Measurements from ENCODE around the gene MEX3D.
A peak's percentile ranks its signal among the peaks of the same experiment; 100 is the strongest.

MEX3D gene

DNA sequence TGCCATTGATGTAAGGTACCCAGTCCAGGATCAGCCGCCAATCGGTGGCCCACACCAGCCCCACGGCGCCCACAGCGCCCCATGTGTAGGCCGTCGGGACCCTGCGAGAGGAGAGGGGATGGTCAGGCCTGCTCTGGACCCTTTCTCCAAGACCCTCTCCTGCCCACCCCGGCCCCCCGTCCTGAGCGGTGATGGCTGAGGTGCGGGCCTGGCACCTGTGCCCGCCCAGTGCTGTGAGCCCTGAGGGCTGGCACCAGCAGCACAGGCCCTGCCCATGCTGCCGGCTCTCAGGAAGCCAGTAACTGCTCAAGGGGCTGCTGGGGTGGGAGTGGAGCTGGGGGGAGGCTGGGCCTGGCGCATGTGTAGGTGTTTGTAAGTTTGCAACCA, 31.3 kb upstream of the MEX3D start:
- no peak for DNase-seq (ENCODE audit: low read depth, low spot score)
- no peak overlapping the region for H3K4me3 ChIP-seq (ENCODE audit: low read depth, low read length)
- POLR2A ChIA-PET: no interaction called here
- CTCF ChIA-PET: no interaction called here
- TF ChIP-seq, protein P1, sequence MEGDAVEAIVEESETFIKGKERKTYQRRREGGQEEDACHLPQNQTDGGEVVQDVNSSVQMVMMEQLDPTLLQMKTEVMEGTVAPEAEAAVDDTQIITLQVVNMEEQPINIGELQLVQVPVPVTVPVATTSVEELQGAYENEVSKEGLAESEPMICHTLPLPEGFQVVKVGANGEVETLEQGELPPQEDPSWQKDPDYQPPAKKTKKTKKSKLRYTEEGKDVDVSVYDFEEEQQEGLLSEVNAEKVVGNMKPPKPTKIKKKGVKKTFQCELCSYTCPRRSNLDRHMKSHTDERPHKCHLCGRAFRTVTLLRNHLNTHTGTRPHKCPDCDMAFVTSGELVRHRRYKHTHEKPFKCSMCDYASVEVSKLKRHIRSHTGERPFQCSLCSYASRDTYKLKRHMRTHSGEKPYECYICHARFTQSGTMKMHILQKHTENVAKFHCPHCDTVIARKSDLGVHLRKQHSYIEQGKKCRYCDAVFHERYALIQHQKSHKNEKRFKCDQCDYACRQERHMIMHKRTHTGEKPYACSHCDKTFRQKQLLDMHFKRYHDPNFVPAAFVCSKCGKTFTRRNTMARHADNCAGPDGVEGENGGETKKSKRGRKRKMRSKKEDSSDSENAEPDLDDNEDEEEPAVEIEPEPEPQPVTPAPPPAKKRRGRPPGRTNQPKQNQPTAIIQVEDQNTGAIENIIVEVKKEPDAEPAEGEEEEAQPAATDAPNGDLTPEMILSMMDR (IDR thresholded peaks at IDR 0.05; ENCODE audit: insufficient read depth, low read length, missing control alignments): no peak

DNA sequence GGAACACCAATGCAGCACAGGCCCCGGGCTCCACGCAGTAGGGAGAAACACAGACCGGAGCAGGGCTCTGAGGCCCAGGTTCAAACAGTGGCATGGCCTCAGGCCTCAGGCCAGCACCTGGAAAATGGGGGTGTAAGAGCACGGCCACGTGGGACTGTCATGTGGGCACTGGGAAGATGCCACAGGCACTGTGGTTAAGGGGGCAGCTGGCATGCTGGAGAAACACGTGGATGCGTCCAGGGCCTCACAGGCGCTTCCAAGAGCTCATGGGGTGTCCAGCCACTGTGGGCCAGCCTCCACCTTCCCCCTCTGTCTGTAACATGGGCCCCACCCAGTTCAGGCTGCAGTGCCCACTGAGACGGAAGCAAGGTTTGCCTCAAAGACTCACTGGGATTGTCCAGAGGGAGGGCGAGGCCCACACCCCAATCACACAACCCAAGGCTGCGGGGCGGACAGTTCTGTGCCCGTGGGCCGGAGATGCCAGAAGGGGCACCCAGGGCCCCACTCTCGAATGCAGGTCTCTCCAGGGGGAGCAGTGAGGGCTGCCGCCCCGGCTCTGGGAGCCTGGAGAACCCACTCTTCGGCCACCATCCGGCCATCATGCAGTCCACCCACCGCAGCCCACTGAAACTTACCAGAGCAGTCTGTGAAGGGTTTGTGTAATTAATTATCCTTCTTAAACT, 30.8 kb upstream of the MEX3D start:
- H3K4me3 ChIP-seq (ENCODE audit: low read depth, low read length): no peak overlapping the region
- TF ChIP-seq, protein P1 (IDR thresholded peaks at IDR 0.05; ENCODE audit: insufficient read depth, low read length, missing control alignments): no peak
- no peak for DNase-seq (ENCODE audit: low read depth, low spot score)
- ChIA-PET CTCF (no interaction called here), POLR2A (no interaction called here)

DNA sequence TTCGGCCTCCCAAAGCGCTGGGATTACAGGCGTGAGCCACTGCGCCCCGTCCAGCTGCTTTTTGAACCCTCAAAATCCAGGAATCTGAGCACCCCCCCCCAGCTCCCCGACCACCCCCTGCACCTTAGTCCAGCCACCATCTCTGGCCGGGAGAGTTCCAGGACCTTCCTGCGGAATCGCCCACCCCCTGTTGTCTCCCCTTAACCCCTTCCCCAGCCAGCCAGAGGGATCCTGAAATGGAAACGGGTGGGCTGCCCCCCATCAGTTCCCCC, 25.3 kb upstream of the MEX3D start:
- ChIA-PET CTCF (interaction anchor here (0.6 to 2.3 kb wide), 6 partner anchors 9 to 79 kb away, joined by 3 to 7 read pairs (median 4); no protein-coding TSS in a partner anchor), POLR2A (interaction anchor here (1.3 to 2.1 kb wide), 3 partner anchors 8 to 27 kb away, joined by 5 to 11 read pairs (median 6); partner anchors contain the start of gene UQCR11)
- H3K4me3 ChIP-seq (ENCODE audit: low read depth, low read length): peak overlapping the region; percentile 75; the same call in 1 of the 2 replicates
- DNase-seq (ENCODE audit: low read depth, low spot score): no peak
- TF ChIP-seq, protein P1 (IDR thresholded peaks at IDR 0.05; ENCODE audit: insufficient read depth, low read length, missing control alignments): no peak

DNA sequence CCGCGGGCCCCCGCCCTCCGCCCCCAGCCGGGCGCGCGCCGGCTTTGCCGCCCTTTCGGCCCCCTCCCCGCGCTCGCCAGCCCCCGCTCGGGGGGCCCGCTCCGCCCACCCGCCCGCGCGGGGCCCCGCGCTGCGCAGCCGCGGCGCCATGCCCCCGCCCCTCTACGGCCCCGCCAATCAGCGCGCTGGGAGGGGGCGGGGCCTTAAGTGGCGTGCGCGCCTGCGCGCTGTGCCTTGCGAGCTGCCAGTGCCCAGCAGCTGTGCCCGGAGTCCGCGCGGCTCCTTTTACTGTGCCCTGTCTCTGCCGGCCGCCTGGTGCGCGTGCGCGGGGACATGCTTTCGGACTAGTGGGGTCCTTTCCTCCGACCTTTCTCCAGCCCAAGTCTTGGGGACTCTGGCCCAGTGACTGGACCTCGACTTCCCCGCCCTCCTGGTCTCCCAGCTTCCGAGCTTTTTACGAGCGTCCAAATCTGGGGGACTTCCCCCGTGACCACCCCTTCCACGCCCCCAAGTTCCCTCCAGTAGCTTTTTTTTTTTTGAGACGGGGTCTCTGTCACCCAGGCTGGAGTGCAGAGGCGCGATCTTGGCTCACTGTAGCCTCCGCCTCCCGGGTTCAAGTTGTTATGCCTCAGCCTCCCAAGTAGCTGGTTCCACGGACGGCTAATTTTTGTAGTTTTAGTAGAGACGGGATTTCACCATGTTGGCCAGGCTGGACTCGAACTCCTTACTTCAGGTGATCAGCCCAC, 24.8 kb upstream of the MEX3D start, which contains the start of gene MBD3:
TSS of gene MBD3 (minus strand) at position 111 of the 746 bp plus-strand sequence. CDS start 234 bp downstream, outside the sequence.
- ChIA-PET CTCF (interaction anchor here (0.6 to 2.3 kb wide), 6 partner anchors 9 to 79 kb away, joined by 3 to 7 read pairs (median 4); no protein-coding TSS in a partner anchor), POLR2A (interaction anchor here (0.8 to 2.1 kb wide), 4 partner anchors 9 to 27 kb away, joined by 3 to 11 read pairs (median 6); partner anchors contain the start of gene UQCR11)
- peak; percentile 52 for DNase-seq (ENCODE audit: low read depth, low spot score)
- TF ChIP-seq, protein P1 (IDR thresholded peaks at IDR 0.05; ENCODE audit: insufficient read depth, low read length, missing control alignments): no peak
- H3K4me3 ChIP-seq (ENCODE audit: low read depth, low read length): peak within 1 kb of the TSS; percentile 84

DNA sequence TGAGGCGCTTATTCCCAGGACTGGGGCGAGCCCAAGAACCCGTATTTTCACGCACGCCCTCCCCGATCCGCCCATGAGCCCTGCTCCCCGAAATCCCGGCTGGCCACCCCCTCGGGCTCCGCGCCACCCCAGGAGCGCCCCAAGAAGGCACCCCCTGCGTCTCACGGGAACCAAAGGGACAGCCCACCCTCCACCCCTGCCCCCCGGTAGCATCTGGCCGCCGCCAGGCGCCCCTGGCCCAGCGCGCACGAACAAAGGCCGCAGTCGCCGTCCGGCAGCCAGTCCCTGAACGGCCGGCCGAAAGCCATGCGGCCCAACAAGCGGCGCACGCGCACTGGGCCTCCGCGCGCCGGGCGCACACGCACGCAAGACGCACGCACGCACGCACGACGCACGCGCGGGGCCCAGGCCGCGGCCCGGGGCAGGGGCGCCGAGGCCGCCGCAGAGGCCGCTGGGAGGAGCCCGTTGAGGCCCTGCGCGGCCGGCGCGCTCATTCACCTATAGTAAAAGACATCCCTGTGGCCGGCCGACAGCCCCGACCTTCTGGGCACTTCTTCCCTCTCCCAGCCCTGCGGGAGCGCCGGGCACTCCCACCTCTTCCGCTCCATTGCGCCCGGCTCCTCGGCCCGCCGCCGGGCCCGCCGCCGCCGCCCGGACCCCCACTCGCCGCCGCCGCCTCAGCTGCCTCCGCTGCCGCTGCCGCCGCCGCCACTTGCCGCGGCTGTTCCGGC, 24.1 kb upstream of the MEX3D start:
- peak overlapping the region; percentile 84 for H3K4me3 ChIP-seq (ENCODE audit: low read depth, low read length)
- DNase-seq (ENCODE audit: low read depth, low spot score): no peak
- TF ChIP-seq, protein P1 (IDR thresholded peaks at IDR 0.05; ENCODE audit: insufficient read depth, low read length, missing control alignments): no peak
- ChIA-PET CTCF (interaction anchor here (1.0 to 2.3 kb wide), 6 partner anchors 10 to 46 kb away, joined by 4 to 7 read pairs (median 6); no protein-coding TSS in a partner anchor), POLR2A (interaction anchor here (0.8 to 2.1 kb wide), 5 partner anchors 10 to 26 kb away, joined by 3 to 11 read pairs (median 5); partner anchors contain the start of gene UQCR11)

All from AG04449 (cell line).